Measurements from ENCODE around the gene RPL22.

RPL22 gene

DNA sequence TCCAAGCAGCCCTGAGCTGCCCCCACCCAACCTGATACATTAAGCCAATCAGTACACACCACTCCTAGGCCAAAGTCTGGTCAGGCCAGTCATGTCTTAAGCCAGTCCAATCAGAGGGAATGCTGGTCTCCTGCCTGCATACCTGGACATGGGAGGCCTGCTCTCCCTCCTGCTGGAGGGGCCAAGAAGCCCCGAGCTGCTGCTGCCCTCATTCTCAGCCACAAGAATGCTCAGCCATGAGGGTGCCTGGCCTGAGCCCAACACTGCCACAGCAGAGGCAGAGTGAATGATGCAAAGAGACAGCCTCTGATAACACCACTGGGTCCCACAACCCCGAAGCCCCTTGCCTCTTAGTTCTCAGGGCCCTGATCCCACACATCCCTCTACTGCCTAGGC is 42.3 kb downstream of the RPL22 start:
- no peak for FAIRE-seq
- DNase-seq (ENCODE audit: low spot score), result peak; percentile 54

DNA sequence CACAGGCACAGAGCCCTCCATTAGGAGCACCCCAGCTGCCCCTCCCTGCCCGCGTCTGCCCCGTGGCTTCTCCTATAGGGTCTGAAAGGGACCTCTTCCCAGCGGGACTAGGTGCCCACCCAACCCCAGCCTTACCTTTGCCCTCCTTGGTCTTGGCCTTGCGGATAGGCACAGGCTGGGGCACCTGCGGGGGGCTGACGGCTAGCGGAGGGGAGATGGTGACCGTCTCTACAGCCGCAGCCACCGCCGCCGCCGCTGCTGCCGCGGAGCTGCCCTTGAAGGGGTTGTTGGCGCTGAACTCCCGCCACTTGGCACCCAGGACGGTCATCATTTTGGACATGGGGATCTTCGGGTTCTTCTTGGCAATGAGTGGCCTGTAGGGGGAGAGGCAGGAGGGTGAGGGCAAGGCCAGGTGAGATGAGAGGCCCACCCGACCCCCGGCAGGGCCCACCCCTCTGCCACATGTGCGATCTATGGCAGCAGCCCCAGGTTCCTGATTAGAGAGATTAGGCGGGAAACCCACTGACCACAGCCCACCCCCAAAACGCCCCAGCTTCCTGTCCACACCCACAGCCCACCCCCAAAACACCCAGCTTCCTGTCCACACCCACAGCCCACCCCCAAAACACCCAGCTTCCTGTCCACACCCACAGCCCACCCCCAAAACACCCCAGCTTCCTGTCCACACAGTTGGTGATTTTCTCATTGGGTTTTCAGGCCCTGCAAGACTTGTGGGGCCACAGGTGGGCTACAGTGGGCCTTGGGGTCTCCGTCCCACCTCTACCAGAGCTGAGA is 44.7 kb downstream of the RPL22 start:
- FAIRE-seq, result no peak
- no peak for DNase-seq (ENCODE audit: low spot score)

DNA sequence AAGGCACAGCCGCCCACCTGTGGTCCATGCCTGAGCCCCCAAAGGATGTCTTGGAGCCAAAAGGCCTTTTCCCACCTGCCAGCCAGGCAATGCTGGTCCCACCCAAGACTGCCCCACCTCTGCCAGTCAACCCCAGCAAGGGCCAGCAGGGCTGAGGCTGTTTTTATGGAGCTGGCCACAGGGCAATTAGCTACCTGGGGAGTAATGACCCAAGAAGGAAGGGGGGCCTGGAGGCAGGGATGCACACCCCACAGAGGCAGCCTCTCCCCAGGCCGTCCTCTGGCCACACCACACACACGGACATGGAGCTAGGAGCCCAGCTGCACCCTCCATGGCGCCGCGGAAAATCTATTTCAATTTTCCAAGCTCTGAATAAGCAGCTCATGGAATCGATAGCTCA is 46.5 kb downstream of the RPL22 start:
- FAIRE-seq (no peak), DNase-seq (ENCODE audit: low spot score) (no peak)

DNA sequence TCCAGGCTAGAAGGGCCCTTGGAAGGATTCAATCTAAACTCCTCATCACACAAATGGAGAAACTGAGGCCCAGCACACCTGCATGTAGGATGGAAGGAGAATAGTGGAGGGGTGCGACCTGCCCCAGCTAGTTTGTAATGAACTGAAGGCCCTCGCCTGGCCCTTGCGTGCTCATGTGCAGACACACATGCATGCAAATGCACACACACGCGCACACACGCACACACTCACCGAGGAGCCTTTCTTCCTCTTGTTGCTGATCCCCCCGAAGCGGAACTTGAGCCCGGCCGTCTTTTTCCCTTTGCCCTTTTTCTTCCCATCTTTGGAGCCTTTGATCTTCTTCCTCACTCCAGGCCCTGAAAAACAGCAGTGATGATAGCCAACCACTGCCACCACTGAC is 47.2 kb downstream of the RPL22 start:
- FAIRE-seq, result no peak
- no peak for DNase-seq (ENCODE audit: low spot score)

DNA sequence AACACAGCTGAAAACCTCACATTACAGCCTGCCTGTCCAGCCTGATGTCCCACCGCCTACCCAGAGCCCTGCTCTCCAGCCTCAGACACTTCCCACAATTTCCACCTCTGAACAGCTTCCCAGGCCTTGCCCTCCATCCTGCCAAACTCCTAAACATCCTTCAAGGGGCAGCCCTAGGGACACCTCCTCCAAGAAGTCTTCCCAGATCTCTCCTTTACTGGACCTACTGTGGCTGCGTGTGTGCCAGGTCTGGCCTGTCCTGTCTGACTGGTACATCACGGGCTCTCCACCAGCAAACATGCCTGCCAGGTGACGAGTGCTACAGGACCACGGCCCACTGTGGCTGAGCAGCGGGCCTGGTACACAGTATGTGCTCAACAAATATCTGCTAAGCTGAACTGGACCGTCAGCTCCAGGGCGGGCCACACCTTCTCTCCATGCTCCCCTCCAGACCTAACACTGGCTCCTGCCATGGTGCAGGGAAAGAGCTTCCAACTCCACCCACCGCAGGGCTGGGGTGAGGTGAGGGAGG is 48.0 kb downstream of the RPL22 start:
- FAIRE-seq (no peak), DNase-seq (ENCODE audit: low spot score) (no peak)

DNA sequence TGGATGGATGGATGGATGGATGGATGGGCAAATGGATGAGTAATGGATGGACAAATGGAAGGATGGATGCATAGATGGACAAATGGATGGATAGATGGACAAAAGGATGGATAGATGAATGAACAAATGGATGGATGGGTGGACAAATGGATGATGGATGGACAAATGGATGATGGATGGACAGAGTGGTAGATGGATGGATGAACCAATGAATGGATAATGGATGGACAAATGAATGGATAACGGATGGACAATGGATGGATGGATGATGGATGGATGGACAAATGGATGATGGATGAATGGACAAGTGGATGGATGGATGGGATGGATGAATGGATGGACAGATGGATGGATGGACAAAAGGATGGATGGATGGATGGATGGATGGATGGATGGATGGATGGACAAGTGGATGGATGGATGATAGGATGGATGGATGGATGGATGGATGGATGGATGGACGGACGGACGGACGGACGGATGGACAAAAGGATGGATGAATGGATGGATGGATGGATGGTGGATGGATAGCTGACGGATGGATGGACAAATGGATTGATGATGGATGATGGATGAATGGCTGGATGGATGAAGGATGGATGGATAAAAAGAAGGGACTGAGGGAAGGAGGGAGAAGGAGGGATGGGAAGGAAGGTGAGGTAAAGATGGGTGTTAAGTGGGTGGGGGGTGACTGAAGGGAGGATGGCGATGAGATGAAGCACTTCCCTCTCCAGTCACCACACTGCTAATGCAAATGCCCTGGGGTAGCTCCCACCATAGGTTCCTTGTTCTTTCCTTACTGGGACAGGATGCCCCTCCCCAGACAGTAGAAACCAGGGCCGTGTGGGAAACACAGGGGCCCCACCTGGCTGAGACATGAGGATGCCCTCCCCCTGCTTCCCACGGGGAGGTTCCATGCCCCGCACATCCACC is 49.1 kb downstream of the RPL22 start:
- DNase-seq (ENCODE audit: low spot score) (no peak), FAIRE-seq (peak; percentile 55)

DNA sequence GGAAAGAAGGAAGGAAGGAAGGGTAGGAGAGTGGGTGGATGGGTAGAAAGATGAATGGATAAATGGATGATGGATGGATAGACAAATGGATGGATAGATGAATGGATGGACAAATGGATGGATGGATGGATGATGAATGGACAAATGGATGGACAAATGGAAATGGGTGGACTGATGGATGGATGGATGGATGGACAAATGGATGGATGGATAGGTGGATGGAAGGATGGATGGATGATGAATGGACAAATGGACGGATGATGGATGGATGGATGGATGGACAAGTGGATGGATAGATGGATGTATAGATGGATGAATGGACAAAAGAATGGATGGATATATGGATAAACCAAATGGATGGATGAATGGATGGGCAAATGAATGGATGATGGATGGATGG is 49.8 kb downstream of the RPL22 start:
- DNase-seq (ENCODE audit: low spot score), result no peak
- FAIRE-seq, result no peak

DNA sequence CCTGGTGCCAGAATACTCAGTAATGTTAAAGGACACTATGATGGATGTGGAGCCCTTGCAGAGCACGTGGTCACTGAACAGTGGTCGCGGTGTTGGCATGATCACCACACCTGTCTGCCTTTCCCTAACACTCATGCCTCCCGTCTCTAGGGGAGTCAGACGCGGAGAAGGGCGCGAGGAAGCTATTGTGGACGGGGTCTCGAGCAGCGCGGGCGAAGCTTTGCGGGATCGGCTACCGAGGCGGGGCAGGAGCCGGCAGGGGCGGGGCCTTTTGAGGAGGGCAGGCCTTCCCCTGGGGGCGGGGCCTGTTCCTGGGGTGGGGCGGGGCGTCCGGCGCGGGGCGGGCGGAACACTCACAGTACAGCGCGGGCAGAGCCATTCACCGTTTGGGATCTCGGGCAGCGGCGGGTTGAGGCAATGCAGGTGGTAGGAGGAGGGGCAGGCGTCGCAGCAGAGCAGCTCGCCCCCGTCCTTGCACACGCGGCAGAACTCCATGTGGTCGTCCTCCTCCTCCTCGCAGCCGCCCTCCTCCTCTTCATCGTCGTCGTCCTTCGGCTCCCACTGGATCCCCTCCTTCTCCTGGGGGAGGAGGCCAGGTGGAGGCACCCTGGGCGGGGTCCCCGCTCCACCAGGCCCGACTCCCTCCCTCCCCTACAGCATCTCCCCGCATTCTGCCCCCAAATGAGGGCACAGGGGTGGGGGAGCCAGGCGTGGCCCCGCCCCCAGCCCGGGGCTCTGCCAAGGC is 50.7 kb downstream of the RPL22 start:
- FAIRE-seq, result no peak
- no peak for DNase-seq (ENCODE audit: low spot score)

DNA sequence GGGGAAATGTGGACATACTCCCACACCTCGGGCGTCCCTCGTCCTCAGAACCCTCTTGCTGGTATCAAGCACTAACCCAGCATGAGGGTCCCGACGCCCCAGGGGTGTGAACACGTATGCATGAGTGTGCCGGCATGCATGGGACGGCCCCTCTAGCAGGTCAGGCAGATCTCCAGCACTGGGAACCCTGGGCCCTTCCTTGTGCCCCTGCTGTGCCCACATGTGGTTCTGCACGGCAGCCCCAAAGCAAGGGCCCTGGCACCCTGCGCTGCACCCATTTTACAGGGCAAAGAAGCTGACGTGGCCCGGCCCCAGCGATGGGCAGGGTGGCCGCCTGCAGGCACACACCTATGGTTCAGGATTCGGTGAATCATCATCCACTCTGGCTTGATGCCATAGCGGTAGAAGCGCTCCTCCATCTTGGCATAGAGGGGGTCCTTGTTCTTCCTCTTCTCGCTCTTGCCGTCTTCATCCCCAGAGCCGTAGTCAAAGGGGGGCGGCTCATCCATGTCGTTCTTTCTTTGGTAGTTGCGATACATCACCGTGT is 53.5 kb downstream of the RPL22 start:
- FAIRE-seq, result no peak

DNA sequence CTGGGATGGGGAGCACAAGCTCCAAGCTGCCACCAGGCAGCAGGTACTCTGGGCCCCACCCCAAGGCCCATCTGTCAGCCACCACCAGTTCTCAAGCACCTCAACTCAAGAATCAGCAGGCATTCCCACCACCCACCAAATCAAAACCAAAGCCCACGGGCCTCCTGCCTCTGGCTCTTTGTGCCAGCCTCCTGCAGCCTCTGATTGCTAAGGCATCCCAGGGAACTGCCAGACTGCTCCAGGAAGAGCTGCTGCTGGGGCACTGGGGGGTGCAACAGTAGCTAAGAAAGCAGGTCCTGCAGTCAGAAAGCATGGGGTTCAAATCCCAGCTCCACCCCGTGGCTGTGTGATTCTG is 54.0 kb downstream of the RPL22 start:
- FAIRE-seq, result no peak
- no peak for DNase-seq (ENCODE audit: low spot score)

More for the DNA sequence above, 53.5 kb downstream of the RPL22 start:
- no peak for DNase-seq (ENCODE audit: low spot score)

DNA sequence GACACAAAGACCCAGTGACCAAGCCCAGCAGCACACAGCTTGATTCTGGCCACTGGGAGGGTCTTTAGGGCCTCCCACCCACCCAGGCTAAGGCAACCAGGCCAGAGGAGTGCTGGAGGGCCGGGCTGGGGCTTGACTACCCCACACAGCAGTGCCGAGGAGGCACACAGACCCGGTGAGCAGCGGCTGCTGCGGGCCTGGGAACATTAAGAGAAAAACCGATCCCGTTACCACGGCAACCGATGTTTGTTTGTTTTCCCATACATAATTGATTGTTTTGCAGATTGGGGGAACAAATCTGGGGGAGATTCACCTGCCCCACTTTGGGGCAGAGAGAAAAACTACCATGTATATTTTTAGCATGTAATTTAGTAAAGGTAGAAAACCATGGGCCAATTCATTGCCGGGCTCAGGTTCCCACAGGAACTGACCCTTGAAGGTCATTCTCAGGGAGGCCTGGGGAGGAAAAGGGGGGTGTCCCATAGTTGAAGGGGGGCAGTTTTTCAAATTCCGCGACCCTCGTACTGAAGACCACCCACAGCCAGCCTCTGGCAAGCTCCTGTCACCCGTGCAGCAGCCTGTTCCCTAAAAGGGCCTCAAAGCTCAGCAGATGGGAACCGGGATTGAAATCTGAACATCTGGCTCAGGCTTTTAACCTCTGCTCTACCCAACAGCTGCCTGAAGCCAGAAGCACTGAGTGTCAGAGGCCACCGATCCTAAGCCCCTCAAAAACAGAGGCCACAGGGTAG is 54.6 kb downstream of the RPL22 start:
- no peak for DNase-seq (ENCODE audit: low spot score)
- FAIRE-seq, result no peak

DNA sequence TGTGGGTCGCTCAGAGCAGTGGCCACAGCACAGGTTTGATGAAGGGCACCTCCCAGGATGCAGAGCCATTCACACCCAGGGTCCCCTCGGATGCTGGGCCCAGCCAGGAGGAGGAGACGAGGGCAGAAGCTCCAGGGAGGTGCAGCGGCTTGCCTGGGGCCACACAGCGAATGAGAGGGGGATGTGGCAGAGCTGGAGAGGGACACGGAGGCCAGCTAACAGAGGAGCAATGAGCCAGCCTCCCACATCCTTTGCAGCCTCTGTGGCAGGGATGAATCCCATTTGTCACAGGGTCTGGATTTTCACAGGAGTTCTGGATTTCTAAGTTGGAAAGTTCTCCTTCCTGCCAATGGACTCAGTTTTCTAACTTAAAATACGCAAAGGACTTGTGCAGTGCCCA is 55.2 kb downstream of the RPL22 start:
- FAIRE-seq, result no peak
- no peak for DNase-seq (ENCODE audit: low spot score)

DNA sequence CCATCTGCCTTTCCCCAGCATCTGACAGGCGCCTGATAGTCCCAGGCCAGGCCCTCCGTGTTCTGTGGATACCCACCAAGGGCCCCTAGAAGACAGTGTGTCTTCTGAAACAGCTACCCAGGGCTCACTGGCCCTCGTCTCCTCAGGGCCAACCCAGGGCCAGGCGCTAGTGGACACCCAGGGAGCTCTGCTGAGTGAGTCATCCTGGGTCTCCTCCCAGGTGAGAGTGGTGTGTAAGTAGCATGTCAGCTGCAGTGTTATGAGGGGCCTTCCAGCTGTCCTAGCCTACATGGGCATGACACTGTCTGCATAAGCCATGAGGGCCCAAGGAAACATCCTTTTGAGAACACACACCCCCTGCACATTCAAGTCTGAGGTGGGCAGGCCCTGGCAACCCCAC is 56.0 kb downstream of the RPL22 start:
- DNase-seq (ENCODE audit: low spot score) (no peak), FAIRE-seq (no peak)

DNA sequence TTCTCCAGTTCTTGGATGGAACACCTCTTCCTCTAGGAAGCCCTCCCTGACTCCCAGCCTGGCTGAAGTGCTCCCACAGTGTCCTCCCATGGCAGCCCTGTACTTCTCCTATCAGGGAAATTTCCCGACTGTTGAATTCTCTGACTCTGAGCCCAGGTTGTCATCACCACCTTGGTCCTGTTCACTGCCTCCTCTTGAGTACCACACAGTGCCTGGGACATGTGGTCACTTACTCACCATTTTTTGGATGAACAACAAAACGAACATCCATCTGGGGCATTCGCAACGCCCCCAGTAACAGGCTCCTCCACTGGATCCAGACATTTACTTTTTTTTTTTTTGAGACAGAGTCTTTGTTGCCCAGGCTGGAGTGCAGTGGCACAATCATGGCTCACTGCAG is 56.7 kb downstream of the RPL22 start:
- DNase-seq (ENCODE audit: low spot score) (no peak), FAIRE-seq (no peak)

DNA sequence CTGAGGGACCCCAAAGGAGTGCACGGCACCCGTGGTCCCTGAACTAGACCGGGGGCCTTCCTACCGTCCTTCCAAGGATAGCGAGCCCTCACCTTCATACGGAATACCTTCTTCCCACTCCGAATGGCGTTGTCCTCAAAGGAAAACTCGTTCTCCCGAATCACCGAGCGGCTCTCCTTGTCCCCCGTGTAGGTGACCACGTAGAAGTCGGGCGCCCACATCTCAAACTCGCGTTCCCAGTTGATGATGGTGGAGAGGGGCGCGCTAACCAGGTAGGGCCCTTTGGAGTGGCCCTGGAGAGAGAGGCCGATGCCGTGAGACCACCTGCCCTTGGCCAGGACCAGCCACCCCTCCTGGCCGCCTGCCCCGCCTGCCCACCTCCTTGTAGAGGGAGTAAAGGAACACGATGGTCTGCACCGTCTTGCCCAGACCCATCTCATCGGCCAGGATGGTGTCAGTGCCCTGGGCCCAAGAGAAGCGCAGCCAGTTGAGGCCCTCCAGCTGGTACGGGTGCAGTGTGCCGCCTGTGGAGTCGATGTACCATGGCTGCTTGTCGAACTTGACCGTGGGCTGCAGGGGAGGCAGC is 57.3 kb downstream of the RPL22 start:
- no peak for DNase-seq (ENCODE audit: low spot score)
- no peak for FAIRE-seq

DNA sequence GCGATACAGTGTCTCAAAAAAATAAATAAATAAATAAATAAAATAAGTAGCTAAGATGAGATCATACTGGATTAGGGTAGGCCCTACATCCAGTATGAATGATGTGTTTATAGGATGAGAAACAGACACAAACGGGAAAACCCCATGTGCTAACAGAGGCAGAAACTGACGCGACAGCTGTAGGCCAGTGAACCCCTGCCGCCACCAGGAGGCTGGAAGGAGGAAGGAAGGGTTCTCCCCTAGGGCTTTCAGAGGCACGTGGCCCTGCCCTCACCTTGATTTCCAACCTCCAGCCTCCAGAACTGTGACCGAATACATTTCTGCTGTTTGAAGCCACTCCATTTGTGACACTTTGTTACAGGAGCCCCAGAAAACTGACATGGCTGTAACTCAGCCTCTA is 57.8 kb downstream of the RPL22 start:
- DNase-seq (ENCODE audit: low spot score) (no peak), FAIRE-seq (no peak)

DNA sequence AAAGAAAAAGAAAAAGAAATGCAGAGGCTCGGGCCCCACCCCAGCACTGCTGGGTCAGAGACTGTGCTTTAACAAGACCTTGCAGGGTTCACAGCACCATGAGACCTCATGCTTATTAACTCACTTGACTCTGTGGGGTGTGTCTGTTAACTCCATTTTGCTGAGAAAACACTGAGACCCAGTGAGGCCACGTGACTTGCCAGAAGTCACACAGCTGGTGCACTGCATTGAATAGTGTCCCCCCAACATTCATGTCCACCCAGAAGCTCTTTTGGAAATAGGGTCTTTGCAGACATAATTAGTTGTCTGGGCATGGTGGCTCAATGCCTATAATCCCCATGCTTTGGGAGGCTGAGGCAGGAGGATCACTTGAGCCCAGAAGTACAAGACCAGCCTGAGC is 59.0 kb downstream of the RPL22 start:
- FAIRE-seq, result no peak
- DNase-seq (ENCODE audit: low spot score), result no peak

DNA sequence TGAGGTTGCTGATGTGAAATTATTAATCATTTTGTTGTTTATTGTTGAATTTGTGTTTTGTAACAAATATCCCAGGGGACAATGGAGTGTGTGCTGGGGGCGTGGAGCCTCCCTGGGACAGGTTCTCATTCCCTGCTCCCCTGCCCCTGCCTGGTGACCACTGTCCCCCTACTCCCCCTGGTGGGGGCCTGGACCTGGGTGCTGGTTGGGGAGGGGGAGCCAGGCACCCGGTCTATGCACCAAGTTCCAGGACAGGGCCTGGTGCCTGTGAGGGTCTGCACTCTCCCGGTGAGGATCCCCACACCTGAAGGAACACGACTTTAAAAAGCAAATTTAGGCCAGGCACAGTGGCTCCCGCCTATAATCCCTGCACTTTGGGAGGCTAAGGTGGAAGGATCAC is 61.6 kb downstream of the RPL22 start:
- no peak for FAIRE-seq

DNA sequence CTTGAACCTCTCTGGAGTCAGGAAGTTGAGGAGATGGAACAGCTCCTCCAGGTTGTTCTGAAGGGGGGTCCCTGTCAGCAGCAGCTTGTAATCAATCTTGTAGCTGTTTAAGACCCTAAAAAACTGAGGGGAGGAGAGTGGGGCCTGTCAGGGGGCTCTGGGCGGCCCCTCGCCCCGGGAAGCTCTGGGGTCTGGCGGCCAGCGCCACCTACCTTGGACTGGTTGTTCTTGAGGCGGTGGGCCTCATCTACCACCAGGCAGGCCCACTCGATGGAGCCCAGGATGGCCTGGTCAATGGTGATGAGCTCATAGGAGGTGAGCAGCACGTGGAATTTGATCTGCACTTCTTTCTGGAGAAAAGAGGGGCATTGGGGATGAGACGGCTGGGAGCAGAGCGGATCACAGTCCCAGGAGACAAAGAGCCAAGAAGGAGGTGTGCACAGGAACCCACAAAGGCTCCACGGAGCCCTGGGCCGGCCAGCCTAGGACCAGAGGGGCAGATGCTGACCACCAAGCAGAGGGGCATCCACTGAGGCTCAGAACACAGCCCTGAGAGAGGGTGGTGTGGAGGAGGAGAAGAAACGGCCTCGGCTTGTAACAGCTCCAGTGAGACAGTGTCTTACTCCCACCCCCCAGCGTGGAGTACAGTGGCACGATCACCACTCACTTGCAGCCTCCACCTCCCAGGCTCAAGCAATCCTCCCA is 62.7 kb downstream of the RPL22 start:
- FAIRE-seq, result no peak

More for the DNA sequence above, 61.6 kb downstream of the RPL22 start:
- no peak for DNase-seq (ENCODE audit: low spot score)

More for the DNA sequence above, 62.7 kb downstream of the RPL22 start:
- no peak for DNase-seq (ENCODE audit: low spot score)
